ENCODE data around the gene EEF2K. TPM values are rescaled to one million over a fixed set of nuclear protein-coding genes. Genes with fewer than 3 reads are reported as not detected.

Gene EEF2K
- polyA plus RNA-seq, 1 experiment: 10.9 TPM

DNA sequence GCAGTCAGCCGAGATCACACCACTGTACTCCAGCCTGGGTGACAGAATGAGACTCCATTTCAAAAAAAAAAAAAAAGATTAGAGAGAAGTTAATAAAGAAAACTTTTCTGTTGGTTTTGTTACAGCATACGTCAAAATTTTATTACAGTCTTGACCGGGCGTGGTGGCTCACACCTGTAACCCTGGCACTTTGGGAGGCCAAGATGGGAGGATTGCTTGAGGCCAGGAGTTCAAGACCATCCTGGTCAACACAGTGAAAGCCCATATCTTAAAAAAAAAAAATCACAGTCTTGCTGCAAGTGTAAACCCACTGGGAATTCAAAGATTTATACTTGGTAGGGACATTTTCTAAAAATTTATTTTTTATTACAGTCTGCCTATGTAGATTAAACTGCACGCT, 84.9 kb downstream of the EEF2K start:
- ChIA-PET POLR2A (no interaction called here), CTCF (no interaction called here)
- TF ChIP-seq, protein P1, sequence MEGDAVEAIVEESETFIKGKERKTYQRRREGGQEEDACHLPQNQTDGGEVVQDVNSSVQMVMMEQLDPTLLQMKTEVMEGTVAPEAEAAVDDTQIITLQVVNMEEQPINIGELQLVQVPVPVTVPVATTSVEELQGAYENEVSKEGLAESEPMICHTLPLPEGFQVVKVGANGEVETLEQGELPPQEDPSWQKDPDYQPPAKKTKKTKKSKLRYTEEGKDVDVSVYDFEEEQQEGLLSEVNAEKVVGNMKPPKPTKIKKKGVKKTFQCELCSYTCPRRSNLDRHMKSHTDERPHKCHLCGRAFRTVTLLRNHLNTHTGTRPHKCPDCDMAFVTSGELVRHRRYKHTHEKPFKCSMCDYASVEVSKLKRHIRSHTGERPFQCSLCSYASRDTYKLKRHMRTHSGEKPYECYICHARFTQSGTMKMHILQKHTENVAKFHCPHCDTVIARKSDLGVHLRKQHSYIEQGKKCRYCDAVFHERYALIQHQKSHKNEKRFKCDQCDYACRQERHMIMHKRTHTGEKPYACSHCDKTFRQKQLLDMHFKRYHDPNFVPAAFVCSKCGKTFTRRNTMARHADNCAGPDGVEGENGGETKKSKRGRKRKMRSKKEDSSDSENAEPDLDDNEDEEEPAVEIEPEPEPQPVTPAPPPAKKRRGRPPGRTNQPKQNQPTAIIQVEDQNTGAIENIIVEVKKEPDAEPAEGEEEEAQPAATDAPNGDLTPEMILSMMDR (IDR thresholded peaks at IDR 0.05; ENCODE audit: insufficient read depth, low read depth, low read length): no peak
- Histone ChIP-seq H3K36me3 (ENCODE audit: control insufficient read depth, insufficient read depth, low read length) (no peaks in the 10 kb centered on the region), H3K27me3 (ENCODE audit: control insufficient read depth, insufficient read depth, low read length) (no peaks in the 10 kb centered on the region), H3K4me3 (ENCODE audit: low read depth, low read length) (no peak overlapping the region)
- DNase-seq (ENCODE audit: low read depth): no peak

DNA sequence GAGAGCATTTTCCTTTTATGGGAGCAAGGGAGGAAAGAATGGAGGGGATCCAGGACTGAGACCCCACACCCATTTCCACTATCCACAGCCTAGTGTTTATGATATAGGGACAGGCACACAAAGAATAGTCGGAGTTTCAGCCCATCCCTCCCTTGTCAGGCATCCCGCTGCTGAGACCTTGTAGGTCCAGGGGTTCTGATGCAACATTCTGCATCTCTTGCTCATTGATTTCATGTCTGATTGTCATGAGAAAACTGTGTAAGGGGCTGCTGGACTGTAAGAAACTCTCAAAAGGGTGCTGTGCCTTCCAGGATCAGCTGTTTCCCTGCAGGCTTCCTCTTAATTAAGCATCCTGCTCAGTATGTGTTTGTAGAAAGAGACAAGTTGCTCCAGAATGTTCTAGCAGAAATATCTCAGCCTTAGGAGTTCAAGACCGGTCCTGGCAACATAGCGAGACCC, 85.8 kb downstream of the EEF2K start:
- ChIA-PET POLR2A (no interaction called here), CTCF (no interaction called here)
- TF ChIP-seq, protein P1 (IDR thresholded peaks at IDR 0.05; ENCODE audit: insufficient read depth, low read depth, low read length): no peak
- Histone ChIP-seq H3K4me3 (ENCODE audit: low read depth, low read length) (no peak overlapping the region), H3K36me3 (ENCODE audit: control insufficient read depth, insufficient read depth, low read length) (no peaks in the 10 kb centered on the region), H3K27me3 (ENCODE audit: control insufficient read depth, insufficient read depth, low read length) (no peaks in the 10 kb centered on the region)
- no peak for DNase-seq (ENCODE audit: low read depth)

DNA sequence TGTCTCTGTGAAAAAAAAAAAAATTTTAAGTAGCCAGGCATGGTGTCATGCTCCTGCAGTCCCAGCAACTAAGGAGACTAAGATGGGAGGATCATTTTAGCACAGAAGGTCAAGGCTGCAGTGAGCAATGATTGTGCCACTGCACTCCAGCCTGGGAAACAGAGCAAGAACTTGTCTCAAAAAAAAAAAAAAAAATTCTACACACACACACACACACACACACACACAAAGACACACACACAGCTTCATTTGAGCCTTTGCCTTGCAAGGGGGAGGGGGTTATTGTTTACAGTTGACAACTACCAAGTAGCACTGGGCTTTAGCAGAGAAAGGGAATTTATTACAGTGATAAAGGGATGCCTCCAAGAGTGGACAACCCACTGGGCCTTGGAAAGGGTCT, 86.2 kb downstream of the EEF2K start:
- POLR2A ChIA-PET: no interaction called here
- no peak for DNase-seq (ENCODE audit: low read depth)
- no peak overlapping the region for H3K4me3 ChIP-seq (ENCODE audit: low read depth, low read length)
- no peaks in the 10 kb centered on the region for H3K27me3 ChIP-seq (ENCODE audit: control insufficient read depth, insufficient read depth, low read length)
- CTCF ChIA-PET: no interaction called here
- TF ChIP-seq, protein P1 (IDR thresholded peaks at IDR 0.05; ENCODE audit: insufficient read depth, low read depth, low read length): no peak
- no peaks in the 10 kb centered on the region for H3K36me3 ChIP-seq (ENCODE audit: control insufficient read depth, insufficient read depth, low read length)

DNA sequence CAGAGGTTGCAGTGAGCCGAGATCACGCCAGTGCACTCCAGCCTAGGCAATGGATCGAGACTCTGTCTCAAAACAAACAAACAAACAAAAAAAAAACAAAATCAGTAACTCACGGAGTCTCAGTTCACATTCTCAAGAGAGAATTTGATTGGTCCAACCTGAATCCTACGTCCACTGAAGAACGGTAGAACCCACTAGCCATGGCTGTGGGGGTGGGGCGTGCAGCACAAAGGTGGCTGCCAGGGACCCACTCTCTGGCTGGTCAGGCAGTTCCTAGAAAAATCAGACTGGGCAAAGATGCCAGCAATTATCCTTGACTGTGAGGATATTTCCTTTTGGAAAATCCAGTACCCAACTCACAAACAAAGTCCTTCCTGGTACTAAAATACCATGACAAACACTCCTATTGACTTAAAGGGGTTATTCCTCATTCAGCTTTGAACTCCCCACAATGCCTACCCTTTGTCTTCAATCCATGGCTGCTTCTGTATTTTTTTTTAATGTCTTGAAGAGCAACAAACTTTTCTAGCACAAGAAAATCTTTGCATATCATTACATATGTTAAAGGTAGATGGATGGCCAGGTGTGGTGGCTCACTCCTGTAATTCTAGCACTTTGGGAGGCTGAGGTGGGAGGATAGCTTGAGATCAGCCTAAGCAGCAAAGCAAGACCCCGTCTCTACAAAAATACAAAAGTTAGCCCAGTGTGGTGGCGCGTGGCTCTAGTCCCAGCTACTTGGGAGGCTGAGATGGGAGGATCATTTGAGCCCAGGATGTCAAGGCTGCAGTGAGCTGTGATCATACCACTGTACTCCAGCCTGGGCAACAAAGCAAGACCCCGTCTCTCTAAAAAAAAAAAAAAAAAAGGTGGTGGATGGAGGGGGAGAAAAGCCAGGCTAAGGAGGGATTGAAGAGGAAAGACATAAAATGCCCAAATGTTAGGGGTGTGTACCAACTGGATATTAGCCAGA, 87.3 kb downstream of the EEF2K start:
- no peak for DNase-seq (ENCODE audit: low read depth)
- TF ChIP-seq, protein P1 (IDR thresholded peaks at IDR 0.05; ENCODE audit: insufficient read depth, low read depth, low read length): no peak
- H3K27me3 ChIP-seq (ENCODE audit: control insufficient read depth, insufficient read depth, low read length): no peaks in the 10 kb centered on the region
- CTCF ChIA-PET: interaction anchor here (0.6 kb wide), 1 partner anchor 97 kb away, joined by 5 read pairs; no protein-coding TSS in a partner anchor
- H3K36me3 ChIP-seq (ENCODE audit: control insufficient read depth, insufficient read depth, low read length): no peaks in the 10 kb centered on the region
- no peak overlapping the region for H3K4me3 ChIP-seq (ENCODE audit: low read depth, low read length)
- POLR2A ChIA-PET: no interaction called here

Measured in BJ (cell line).